Body of pancreas (tissue), 4 donors: ENCODE results near the gene G6PC1.

Experiments
- POLR2A ChIP-seq, 3 donors: fragments of 450-650 bp; IDR thresholded peaks; one replicate each; pipeline ENCODE4 v1.6.1; 2016; ENCODE audit warnings: antibody characterized with exemption in 3 of 3, mild to moderate bottlenecking in 2 of 3
- TF ChIP-seq, protein P1 (sequence below), 7 experiments: fragments of 450-650 bp in 4 of 7; fragments of 200-600 bp in 3 of 7; sonication (generic) in 3 of 7; IDR thresholded peaks; one replicate each; pipeline ENCODE4 v1.5.1; 2016 to 2019; ENCODE audit warnings: antibody characterized with exemption in 7 of 7

DNA sequence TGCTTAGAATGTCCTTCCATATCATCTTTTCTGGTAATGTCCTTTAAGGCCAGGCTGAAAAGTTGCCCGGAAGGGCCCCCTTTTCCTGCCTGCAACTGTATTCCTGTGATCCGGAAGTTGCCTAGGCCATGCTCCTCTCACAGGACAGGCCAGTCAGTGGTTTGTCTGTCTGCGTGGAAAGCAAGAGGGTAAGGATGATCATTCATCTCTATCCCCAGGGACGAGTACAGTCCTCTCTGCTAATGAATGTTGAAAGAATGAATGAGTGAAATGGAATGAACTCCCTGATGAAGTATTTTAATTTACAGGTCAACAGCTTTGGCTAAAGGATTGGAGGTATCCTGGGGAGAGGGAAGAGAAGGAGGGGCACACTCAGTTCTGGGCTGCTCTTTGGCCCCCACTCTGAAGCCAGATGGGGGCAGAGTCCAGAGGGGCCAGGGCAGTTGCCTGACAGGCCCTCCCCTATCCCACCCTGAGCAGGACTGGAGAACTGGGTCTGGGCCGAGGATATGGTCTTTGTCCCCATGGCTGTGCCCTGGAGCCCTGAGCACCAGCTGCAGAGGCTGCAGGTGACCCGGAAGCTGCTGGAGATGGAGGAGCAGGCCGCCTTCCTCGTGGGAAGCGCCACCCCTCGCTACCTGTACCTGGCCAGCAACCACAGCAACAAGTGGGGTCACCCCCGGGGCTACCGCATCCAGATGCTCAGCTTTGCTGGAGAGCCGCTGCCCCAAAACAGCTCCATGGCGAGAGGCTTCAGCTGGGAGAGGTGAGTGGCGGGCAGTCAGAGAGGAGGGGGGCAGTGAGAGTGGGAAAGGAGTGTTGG lies 46.4 kb upstream of the G6PC1 start:
- TF ChIP-seq, protein P1, sequence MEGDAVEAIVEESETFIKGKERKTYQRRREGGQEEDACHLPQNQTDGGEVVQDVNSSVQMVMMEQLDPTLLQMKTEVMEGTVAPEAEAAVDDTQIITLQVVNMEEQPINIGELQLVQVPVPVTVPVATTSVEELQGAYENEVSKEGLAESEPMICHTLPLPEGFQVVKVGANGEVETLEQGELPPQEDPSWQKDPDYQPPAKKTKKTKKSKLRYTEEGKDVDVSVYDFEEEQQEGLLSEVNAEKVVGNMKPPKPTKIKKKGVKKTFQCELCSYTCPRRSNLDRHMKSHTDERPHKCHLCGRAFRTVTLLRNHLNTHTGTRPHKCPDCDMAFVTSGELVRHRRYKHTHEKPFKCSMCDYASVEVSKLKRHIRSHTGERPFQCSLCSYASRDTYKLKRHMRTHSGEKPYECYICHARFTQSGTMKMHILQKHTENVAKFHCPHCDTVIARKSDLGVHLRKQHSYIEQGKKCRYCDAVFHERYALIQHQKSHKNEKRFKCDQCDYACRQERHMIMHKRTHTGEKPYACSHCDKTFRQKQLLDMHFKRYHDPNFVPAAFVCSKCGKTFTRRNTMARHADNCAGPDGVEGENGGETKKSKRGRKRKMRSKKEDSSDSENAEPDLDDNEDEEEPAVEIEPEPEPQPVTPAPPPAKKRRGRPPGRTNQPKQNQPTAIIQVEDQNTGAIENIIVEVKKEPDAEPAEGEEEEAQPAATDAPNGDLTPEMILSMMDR (IDR thresholded peaks at IDR 0.05), result no peak
- TF ChIP-seq POLR2A (IDR thresholded peaks at IDR 0.05), result no peak
